Measurements from ENCODE around the gene VPS16.
"Not testable (repeated sequence)": the region's sequence is repeated elsewhere in the genome, so short reads cannot be mapped to it uniquely, and the experiment has no call there.

Gene VPS16

DNA sequence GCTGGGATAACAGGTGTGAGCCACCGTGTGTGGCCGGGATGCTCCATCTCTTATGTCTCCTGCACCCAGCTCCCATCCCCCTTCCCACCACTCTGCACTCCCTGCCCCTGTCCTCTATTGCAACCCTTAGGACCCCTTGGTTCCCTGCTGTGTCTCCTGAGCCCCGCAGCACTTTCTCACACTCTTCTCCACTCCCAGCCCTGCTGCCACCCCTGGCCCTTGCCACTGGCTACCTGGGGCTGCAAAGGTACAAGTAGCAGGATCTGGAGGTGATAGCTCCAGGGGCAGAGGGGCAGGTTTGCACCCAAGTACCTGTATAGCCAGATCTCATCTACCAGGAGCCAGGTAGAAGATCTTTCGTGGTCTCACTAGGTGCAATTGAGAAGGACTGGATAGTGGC, 33.5 kb upstream of the VPS16 start:
- DNase-seq (ENCODE audit: low read depth in 2 of 2): no peak

DNA sequence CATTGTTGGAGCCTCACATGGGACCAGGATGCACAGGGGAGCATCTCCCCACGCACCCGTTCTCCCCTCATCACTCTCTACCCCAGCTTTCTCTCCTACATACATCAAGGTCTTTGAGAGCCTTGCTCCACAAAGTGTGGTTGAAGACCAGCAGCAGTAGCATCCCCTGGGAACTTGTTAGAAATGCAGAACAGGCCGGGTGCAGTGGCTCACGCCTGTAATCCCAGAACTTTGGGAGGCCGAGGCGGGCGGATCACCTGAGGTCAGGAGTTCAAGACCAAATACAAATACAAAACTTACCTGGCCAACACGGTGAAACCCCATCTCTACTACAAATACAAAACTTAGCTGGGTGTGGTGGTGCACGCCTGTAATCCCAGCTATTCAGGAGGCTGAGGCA, 32.6 kb upstream of the VPS16 start:
- not testable (repeated sequence) for DNase-seq (ENCODE audit: low read depth in 2 of 2)

DNA sequence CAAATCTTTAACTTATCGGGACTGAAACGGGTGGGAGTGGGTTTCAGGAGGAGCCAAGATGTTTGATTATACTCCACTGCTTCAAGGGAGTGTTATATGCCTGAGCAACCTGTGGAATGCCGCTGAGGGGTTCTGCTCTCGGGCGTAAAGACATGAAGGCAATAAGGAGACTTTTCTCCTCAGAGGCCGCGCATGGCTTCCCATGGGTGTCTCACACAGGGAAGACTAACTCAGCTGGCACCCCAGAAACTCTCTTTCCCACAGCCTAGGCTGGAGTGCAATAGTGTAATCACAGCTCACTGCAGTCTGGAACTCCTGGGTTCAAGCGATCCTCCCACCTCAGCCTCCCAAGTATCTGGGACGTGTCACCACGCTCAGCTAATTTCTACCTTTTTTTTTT, 30.9 kb upstream of the VPS16 start:
- no peak for DNase-seq (ENCODE audit: low read depth in 2 of 2)

DNA sequence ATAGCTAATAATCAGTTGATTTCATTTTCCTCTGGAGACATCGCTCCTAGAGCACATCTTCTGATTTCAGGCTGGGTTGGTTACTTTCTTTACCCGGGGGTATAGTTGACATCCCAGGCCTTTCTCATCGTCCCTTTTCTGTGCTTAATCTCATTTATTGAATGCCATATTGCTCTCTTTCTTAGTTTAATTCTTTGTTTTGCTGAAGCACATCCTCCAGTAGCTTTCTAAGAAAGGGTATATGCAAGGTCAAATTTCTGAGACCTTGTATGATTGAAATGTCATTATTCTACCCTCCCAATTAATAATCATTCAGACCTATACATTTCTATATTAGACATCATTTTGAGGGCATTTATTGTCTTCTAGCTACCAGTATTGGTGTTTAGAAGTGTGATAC, 28.4 kb upstream of the VPS16 start:
- DNase-seq (ENCODE audit: low read depth in 2 of 2): no peak

DNA sequence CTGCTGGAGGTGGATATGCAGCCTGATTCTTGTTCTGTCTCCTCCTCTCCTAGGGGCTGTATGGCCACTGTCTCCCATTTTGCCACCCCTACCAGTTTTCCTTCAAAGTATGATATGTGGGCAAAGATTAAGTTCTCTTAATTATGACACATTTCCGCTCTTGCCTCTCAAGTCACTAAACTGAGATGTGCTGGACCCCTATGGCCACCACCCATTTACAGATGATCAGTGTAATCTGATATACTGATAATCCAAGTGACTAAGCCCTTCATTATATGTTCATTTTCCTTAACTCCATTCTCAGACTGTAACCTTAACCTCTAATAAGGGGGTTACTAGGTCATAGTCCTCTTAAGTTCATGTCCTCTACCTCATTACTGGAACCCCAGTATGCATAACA, 26.5 kb upstream of the VPS16 start:
- DNase-seq (ENCODE audit: low read depth in 2 of 2): no peak

DNA sequence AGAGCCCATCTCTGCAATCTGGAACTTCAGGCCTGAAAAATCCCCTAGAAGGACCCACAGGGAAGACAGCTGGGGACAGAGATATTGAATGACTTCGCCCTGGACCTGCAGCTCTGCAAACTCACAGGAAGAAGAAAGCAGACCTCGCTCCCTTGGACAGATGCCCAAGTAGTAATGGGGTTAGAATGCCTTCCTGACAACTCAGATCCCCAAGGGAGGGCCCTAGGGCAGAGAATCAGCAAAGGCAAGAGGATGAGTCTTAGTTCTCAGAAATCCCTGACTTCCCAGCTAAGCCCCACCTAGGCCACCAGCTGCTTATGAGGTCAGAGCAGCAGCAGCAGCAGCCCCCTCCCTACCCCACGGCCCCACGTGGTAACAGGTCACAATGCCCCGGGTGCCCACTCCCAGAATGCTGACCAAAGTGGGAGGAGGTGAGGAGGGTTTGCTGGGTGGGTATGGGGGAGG, 25.9 kb upstream of the VPS16 start, which contains the start of gene C20orf141:
C20orf141 (plus strand) TSS at position 401 of the 465 bp plus-strand sequence. CDS start 198 bp downstream, outside the sequence.
- DNase-seq (ENCODE audit: low read depth in 2 of 2): peak; percentile 99

DNA sequence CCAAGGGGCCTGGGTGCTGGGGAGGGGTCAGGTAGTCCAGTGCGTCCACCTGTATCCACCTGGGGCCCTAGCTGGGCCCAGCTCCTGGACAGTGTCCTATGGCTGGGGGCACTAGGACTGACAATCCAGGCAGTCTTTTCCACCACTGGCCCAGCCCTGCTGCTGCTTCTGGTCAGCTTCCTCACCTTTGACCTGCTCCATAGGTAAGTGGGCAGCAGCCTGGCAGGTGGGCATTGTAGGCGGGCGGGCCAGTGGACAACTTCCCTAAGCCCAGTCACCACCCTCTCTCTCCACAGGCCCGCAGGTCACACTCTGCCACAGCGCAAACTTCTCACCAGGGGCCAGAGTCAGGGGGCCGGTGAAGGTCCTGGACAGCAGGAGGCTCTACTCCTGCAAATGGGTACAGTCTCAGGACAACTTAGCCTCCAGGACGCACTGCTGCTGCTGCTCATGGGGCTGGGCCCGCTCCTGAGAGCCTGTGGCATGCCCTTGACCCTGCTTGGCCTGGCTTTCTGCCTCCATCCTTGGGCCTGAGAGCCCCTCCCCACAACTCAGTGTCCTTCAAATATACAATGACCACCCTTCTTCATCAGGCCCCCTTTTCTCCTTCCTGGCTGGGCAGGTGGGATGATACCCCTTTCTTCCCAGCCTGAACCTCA, 25.2 kb upstream of the VPS16 start:
- no peak for DNase-seq (ENCODE audit: low read depth in 2 of 2)

DNA sequence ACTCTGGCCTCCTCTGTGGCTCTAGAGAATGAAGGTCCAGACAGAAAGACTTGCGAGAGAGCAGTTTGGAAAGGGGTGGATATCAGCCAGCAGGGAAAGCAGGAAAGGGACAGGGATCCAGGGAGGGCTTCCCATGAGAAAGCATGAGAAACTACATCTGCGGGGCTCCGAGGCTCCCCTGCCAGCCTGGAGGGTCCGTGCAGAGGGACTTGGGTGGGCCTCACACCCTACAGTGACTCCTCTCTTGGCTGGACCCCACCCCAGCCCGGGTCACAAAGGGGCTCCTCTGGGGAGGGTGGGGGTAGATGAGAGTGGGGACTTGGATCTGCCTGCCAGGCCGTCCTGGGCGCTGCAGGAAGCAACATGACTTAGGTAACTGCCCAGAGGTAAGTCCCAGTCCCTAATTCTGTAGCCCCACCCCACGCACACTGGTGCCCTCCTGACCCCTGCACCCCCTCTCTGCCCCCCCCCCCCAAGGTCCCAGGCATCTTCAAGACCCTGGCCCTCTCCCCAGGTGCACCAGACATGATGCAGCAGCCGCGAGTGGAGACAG, 24.4 kb upstream of the VPS16 start, which contains the start of gene TMEM239:
TMEM239 (plus strand) TSS at position 335 of the 553 bp plus-strand sequence; CDS start at position 526, 191 bp downstream.
- no peak for DNase-seq (ENCODE audit: low read depth in 2 of 2)

DNA sequence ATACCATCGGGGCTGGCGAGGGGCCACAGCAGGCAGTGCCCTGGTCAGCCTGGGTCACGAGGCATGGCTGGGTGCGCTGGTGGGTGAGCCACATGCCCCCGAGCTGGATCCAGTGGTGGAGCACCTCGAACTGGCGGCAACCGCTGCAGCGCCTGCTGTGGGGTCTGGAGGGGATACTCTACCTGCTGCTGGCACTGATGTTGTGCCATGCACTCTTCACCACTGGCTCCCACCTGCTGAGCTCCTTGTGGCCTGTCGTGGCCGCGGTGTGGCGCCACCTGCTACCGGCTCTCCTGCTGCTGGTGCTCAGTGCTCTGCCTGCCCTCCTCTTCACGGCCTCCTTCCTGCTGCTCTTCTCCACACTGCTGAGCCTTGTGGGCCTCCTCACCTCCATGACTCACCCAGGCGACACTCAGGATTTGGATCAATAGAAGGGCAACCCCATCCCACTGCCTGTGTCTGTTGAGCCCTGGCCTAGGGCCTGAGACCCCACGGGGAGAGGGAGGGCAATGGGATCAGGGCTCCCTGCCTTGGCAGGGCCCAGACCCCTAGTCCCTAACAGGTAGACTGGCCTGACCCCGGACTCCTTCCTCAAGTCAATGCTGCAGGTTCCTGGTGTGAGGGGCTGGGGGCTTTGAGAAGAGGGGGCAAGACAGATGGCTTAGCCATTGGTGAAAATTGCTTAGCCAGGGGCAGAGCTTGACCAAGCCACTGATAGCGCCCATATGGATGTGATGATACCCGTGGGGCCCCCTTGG, 23.8 kb upstream of the VPS16 start:
- no peak for DNase-seq (ENCODE audit: low read depth in 2 of 2)

DNA sequence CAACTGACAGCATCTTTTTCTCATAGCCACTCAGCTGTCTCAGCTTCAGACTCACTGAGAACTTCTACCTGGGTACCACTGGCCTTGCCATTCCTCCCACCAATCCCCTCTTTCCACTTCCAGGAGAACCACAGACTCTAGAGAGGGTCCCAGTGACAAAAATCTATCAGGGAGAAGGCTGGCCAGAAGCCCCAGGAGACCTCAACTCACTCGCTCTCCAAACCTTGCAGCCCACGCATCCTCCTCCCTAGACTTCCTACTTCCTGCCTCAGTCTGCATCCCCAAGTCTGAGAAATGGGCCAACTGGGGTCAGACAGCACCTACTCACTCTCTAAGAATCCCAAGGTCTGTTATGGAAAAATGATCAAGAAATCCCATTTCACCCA, 23.2 kb upstream of the VPS16 start:
- no peak for DNase-seq (ENCODE audit: low read depth in 2 of 2)

DNA sequence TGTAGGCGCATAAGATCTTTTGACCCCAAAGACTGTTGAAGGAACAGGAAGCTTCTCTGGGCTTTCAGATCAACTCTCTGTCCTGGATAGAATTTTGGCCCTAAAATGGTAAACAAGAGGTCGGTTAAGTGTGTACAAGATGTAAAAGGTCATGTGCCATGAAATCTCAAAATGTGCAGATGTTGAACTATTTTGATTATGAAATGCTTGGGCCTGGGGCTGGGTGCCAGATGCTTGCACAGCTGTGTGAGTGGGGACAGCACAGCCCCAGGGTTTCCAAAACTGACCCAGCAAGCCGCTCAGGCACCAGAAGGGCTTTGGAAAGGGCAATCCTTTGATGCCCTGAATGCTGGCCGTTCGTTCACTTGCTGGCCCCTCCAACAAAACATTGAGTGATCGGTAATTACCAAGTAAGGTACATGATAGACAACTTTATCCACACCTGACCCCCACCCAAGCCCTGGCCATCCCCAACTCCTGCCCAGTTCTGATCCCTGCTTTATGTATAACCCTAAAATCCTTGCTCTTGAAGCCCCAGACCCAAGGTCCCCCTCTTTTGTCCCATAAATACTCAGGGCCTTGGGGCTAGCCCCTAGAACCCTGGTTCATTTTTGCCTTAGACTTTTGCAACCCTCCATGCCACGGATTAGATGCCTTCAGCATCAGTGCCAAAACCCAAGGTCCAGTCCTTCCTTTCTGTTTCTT, 22.5 kb upstream of the VPS16 start:
- DNase-seq (ENCODE audit: low read depth in 2 of 2): no peak

DNA sequence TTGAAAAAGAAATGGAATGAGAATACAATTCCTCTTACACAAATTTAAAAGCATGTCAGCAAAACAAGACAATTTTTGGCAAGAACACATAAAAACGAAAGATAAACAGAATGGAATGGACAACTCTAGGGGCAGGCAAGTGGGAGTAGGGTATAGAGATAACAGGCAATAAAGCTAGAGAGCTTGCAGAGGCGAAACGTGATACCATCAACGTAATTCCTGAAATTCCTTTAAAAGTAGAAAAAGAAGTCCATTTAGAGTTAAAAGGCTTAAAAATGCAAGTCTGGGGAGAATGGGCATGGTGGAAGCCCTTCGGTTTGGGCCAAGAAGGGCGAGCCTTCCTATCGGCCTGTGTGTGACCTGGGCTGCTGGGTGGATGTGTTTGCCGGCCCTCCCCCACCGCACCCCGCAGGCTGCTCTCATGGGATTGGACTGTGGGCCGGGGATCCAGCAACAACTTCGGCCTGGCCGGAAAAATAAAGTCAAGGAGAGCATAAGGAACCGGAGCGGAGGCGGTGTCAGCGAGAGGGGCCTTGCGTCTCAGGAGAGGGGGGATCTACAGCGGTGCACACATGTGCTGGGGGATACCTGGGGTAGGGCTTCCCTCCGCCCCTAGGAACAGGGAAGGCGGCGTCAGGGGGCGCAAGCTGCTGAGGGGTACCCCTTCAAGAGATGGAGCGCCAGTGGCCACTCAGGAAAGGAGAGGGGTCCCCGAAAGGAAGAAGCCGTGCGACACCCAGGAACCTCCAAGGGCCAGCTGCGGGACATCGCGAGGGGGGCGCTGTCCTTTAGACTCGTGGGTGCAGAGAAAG, 20.3 kb upstream of the VPS16 start:
- DNase-seq (ENCODE audit: low read depth in 2 of 2): peak in 1 of 2 experiments; percentile 55

DNA sequence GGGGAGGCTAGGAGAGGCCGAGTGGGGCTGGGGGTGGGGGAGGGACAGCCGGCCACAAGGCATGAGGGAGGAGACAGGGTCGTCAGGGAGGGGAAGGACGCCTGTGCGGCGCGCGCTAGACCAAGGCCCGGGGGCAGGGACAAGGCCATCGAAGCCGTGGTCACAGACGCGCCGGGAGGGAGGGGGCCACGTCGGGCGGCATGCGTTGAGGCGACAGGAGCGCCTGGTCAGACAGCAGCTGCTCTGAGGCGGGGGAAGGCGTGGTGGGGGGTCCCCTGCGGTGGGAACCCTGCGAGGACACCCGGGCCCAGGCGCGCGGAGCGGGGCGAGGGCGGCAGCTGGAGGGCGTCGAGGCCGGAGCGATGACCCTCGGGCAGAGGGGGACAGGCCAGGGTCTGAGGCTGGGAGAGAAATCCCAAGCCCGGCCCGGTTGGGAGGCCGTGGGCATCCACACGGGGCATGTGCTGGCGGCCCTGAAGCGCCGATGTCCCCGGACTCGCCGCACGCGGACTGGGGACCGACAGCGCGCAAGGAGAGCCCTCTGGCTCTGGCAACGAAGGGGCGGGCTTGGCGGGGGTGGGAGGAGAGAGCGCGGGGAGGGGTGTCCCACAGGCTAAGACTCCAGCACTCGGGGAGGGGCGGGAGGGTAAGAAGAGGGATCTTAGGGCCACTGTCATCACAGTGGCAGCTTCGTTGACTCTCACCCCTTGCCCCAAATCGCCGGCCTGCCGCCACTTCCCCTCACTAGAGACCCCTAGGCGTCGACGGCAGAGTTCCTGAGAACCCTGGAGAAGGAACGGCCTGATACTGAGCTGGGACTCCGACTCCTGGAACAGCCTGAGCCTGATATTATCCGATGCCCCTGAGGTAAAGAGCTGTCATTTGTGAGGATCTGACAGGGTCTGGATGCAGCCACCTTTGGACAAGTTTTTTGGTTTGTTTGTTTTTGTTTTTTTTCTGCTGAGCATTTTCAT, 19.4 kb upstream of the VPS16 start:
- DNase-seq (ENCODE audit: low read depth in 2 of 2): no peak

DNA sequence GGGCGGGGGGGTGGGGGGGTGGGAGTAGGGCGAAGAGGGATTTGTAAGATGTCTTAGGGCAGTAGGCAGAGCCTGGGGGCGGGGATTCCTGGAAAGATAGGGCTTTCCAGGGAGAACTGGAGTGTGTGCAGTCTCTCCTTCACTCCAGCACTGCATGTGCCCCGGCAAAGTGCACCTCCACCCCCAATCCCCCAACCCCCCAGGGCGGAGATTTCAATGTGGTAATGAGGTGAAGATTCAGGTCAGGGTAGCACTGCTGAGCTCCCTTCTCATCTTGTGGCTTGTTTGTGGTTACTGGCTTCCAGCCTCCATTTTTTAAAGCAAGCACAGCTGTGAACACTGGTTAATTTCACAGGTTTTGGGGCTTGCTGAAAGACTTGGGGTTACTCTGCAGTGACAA, 18.5 kb upstream of the VPS16 start:
- no peak for DNase-seq (ENCODE audit: low read depth in 2 of 2)

DNA sequence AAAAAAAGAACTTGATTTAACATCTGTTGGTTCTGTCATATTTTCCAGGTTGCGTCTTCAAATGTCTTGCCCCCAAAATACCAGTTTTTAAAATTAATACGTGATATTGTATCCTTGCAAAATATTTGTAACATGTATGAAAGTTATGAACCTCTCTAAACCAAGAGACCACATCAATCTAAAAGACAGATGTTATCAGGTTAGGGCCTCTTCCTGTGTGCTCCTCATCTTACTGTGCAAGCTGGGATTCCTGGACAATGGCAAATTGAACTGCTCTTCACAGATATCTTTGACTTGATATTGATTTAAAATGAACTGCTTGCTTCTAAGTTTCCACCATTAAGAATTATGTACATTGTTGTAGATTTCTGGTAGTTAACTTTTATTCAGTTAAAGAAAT, 14.8 kb upstream of the VPS16 start:
- DNase-seq (ENCODE audit: low read depth in 2 of 2): no peak

DNA sequence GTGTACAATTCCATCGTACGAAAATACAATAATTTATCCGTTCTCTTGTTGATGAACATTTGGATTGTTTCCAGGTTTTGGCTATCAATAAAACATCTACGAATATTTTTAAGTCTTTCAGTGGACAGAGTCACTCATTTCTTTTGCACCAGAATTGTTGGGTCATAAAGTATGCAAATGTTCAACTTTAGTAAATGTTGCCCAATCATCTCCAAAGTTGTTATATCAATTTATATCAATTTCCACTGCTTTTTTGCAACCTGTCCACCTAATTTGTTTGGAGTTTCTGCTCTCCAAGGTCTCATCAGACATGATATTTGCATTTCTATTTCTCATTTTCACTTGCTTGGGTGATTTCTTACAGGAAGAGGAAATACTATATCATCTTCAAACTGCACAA, 13.9 kb upstream of the VPS16 start:
- no peak for DNase-seq (ENCODE audit: low read depth in 2 of 2)

DNA sequence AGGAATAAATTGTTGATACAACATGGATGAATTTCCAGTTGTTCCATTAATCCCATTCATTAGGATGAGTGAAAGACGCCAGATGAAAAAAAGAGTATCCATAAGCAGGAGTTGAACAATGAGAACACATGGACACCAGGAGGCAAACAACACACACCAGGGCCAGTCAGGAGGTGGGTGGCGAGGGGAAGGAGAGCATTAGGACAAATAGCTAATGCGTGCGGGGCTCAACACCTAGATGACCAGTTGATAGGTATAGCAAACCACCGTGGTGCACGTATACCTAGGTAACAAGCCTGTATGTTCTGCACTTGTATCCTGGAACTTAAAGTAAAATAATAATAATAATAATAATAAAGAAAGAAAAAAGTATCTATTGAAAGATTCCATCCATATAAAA, 11.2 kb upstream of the VPS16 start:
- DNase-seq (ENCODE audit: low read depth in 2 of 2): no peak

DNA sequence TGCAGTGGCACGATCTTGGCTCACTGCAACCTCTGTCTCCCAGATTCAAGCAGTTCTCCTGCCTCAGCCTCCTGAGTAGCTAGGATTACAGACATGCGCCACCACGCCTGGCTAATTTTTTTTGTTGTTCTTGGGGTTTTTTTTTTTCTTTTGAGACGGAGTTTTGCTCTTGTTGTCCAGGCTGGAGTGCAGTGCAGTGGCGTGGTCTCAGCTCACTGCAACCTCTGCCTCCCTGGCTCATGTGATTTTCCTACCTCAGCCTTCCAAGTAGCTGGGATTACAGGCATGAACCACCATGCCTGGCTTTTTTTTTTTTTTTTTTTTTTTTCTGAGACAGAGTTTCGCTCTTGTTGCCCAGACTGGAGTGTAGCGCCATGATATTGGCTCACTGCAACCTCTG, 9.3 kb upstream of the VPS16 start:
- not testable (repeated sequence) for DNase-seq (ENCODE audit: low read depth in 2 of 2)

DNA sequence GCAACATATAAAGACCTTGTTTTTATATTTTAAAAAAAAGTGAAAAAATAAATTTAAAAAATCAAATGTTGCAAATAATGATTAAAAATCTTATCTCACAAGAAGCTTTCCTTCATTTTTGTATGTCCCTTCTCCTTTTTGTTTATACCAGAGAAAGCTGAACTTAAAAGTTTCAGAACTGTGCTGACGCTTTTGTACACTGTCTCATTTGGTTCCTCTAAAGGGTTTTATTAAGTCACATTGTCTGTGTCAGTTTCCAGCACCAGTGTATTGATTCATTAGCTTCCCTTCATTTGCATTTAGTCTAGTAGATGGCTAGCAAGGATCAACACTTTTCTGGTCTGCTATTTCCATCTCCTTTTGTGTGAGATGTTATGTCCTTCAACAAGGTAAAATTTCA, 6.8 kb upstream of the VPS16 start:
- no peak for DNase-seq (ENCODE audit: low read depth in 2 of 2)

DNA sequence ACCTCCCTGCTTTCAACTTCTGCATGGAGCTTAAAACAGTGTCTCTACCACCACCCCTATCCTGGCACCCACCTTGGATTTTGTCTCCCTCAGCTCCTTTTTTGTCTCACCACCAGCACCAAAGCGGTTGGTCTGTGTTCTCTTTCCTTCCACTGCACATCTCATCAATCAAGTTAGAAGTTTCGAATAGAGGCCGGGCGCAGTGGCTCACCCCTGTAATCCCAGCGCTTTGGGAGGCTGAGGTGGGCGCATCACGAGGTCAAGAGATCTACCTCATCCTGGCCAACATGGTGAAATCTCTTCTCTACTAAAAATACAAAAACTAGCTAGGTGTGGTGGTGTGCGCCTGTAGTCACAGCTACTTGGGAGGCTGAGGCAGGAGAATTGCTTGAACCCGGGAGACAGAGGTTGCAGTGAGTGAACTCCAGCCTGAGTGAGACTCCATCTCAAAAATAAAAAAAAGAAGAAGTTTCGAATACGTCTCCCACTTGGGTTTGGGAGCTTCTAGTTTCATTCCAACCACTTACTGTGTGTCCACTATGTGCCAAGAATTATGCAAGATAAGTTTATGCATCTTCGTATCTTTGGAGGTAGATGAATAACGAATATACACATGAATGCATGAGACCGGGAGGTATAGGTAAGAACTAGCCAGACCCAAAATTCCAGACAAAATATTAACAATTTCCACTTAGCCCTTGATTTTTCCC, 6.0 kb upstream of the VPS16 start:
- DNase-seq (ENCODE audit: low read depth in 2 of 2): no peak

All from fibroblast of skin of left biceps (primary cell).